ENCODE results near the gene CMTM8.

The CMTM8 gene

DNA sequence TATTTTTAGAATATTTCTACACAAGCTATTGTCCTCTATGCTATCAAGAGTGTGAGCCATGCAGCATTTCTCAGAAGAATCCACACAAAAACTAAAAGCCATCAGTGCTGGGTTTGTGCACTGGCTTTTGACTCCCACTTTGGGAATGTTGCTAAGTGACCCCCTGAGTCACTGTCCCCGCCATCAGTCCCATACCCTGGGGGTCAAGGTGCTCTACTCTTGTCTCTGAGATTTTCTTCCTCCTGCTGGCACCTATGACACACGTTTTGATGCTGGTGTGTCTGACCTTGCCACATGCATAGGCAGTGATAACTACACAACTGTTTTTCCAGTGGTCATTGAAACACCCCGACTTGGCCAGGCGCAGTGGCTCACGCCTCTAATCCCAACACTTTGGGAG, 173.0 kb downstream of the CMTM8 start:
- DNase-seq (ENCODE audit: low spot score): no peak

DNA sequence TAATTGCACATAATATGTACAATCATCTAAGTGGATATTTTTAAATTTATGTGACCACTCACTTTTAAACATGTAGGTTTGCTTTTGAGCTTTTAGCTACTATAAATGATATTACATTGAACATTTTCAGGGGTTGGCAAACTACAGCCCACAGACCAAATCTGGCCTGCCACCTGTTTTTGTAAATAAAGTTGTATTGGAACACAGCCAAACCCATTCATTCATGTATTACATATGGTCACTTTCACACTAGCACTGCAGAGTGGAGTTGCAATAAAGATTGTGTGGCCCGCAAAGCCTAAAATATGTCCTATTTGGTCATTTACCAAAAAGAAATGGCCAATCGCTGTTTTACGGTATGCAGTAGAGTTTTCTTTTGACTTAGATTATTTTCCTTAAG, 174.4 kb downstream of the CMTM8 start:
- DNase-seq (ENCODE audit: low spot score): no peak

GRCh38 chr3:32413845-32414521, 175.5 kb downstream of the CMTM8 start:
- no peak for DNase-seq (ENCODE audit: low spot score)

DNA sequence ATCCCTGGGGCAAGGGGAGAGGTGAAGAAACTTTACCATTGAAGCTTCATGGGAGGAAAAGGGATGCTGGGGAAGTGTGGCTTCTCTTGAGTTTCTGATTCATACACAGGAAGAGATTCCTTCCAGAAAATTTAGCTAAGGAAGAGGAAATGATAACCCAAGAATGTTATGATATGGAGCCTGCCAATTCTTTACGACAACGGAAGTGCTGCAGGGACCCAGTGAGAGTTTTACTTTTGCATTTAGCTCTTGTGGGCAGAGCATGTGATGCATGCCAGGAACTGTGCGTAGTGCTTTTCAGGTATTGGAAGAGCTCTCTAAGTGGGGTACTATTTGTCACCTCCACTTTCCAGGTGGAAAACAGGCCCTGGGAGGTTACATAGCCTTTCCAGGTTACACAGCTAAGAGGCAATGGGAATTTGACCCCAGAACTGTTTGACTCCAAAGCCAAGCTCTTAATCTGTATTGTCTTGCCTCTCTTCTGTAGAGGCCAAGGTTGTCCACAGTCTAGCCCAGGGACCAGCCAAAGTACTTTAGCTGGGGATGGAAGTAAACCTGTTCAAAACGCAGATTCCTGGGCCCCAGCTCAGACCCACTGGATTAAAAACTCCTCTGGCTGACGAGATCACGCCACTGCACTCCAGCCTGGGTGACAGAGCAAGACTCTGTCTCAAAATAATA, 176.2 kb downstream of the CMTM8 start:
- DNase-seq (ENCODE audit: low spot score): peak; percentile 42

DNA sequence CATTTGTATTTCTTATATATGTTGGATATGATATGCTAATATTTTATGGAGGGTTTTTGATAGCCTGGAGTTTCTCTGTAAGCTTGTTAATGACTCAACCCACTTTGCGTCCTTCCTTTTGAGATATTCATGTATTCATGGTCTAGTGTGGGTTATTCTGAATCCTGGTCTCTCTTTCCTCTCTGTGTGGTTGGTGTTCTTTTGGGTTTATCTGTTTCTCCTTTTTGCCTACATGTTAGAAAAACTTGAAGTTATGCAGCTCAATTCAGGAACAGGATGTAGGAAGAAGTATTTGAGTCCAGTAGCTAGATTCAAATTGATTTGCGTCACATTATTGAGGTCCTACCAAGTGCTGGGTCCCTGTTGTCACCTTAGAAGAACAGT, 181.3 kb downstream of the CMTM8 start:
- no peak for DNase-seq (ENCODE audit: low spot score)

All from pons (tissue), 1 donor.